SHP77 (cell line): ENCODE measurements around the gene C17orf100.
"Not testable (repeated sequence)": the region's sequence is repeated elsewhere in the genome, so short reads cannot be mapped to it uniquely, and the experiment has no call there.

ENCODE experiments used
- DNase-seq, 2 experiments: peaks; one replicate each; lab custom pipeline; 2025; lab: John Stamatoyannopoulos, UW

Gene C17orf100

DNA sequence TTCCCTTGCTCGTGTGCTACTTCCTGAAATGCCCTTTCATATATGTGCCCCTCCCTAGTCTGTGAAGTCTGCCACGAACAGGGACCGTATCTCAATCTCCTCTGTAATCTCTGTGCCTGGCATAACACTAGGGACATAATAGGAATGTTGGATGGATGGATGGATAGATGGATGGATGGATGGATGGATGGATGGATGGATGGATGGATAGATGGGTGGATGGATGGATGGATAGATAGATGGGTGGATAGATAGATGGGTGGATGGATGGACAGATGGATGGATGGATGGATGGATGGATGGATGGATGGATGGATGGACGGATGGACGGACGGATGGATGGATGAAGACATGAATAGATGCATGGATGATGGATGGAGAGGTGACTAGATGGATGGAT, 40.4 kb downstream of the C17orf100 start:
- not testable (repeated sequence) for DNase-seq

DNA sequence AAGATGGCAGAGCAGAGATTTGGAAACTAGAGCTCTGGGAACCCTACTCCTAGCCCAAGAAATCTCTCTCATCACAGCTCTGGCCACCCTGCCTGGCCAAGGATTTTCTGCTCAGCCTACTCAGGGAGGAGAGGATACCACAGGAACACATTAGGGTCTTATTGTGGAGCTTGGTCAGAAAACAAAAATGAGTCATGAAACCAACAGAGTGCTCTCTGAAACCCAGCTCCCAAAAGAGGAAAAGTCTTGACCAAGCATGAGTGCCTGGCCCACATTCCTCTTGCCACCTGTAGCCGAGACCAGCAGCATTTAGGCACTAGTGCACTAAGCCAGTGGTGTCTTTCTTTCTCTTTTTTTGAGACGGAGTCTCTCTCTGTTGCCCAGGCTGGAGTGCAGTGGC, 43.5 kb downstream of the C17orf100 start:
- DNase-seq, result no peak

DNA sequence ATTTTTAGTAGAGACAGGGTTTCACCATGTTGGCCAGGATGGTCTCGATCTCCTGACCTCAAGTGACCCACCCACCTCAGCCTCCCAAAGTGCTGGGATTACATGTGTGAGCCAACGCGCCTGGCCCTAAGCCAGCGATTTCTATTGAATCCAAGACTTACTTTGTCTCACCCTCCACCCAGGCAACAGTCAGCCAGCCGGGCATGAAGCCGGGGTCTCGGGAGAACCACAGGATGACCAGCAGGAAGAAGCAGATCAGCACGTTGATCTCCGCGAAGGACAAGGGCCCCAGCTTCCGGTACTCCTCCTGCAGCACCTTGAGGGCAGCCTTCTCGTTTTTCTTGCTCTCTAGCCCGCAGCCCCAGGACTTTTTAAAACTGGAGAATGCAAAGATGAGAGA, 44.0 kb downstream of the C17orf100 start:
- DNase-seq, result no peak

DNA sequence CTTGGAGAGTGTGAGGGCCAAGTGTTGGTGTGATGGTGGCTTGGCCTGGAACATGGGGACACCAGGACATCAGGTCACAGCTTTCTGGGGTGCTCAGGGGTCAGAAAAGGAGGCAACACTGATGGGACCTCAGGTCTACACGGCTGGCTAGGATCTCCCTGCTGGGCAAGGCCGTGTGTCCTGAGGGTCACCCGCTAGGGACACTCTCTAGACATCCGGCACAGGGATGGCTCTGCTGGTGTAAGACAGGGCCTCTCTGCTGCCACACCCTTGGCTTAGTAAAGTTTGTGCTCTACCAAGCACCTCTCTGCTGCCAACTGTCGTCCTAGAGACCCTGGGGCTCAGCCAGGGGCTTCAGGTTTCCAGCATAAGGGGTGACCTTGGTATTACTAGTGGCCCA, 45.3 kb downstream of the C17orf100 start:
- DNase-seq, result no peak

DNA sequence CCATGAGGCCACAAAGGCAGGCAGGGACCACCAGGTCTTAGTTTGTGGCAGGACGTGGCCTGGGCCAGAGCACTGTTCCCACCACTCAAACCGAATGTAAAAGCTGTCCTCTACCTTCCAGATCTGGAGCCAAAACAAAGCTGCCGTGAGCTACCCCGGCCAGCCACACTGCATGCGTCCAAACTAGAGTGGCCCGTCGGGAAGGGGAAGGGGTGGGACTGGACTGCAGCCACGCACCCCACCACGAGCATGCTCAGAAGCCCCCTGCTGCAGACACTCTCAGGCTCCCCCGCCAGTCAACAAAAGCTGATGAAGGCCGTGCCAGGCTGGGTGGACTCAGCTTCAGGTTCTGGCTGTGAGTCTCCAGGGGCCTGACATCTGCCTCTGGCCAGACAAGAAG, 46.4 kb downstream of the C17orf100 start:
- DNase-seq, result no peak

DNA sequence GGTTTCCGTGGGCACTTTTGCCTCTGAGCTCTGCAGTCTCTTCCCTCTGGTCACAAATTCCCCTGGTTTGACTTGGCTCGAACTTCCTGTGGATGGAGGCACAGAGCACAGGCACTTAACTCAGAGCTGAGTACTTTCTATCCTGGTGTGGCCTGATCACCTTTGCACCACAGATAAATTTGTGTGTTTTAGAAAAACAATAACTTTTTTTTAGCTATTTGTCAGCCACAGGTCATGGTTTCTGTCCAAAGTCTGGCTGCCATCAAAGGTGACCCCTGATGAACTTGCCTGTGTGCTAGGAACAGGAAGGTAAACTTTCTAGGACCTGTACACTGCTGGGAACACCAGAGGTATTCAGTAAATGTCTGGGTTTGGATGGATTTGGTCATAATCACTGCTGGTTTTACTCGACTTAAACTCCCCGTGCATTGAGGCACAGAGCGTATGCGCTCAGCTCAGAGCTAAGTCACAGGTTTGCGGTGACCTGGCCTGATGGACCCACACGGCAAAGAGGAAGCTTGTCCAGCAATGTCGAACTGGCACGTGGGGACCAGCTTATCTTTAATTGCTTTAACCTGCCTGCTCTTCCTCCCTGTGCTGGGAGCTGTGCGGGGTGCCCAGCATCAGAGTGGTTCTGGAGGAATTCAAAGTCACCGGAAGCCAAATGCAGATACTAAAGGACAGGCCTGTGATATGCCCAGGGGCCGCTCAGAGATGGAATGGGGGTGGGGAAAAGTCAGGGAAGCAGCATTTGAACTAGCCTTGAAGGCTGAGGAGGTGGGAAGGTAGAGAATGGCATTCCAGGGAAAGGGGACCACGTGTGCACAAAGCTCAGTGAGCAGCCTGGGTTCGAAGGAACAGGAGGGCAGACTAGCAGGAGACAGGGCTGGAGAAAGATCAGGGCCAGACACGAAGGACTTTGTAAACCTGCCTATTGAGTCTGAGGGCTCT, 48.7 kb downstream of the C17orf100 start:
- no peak for DNase-seq

DNA sequence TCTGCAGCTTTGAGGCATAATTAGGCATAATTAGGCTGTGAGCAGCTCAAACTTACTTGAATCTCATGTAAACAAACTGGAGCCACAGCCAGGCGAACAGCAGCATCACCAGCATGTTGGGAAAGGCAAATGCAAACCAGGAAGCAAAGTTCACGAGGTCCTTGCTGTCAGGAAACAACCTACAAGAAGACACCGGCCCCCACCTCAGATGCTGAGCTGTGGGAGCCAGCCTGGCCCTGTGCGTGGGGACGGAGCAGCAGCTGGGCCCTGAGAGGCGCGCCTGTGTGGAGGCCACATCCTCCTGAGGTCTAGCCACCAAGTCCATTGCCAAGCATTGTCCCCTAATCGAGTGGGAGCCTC, 49.4 kb downstream of the C17orf100 start:
- DNase-seq, result no peak

DNA sequence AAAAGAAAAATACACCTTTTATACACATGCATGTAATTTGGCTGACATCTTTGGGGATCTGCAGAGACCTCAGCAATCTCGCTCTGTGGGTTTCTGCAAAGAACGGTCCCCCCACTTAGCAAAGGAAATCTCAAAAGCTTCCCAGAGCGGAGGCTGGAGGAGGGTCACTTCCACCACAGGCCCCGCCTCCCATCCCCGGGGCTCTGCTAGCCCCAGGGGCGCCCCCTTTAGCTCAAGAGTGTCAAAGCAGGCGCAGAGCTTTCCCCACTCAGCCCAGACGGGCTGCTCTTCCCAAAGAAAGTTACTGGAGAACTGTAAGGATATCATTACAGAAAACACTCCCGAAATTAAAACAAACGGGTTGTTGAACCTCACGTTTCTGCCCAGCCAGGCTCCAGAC, 50.2 kb downstream of the C17orf100 start:
- peak in 1 of 2 experiments; percentile 47 for DNase-seq

DNA sequence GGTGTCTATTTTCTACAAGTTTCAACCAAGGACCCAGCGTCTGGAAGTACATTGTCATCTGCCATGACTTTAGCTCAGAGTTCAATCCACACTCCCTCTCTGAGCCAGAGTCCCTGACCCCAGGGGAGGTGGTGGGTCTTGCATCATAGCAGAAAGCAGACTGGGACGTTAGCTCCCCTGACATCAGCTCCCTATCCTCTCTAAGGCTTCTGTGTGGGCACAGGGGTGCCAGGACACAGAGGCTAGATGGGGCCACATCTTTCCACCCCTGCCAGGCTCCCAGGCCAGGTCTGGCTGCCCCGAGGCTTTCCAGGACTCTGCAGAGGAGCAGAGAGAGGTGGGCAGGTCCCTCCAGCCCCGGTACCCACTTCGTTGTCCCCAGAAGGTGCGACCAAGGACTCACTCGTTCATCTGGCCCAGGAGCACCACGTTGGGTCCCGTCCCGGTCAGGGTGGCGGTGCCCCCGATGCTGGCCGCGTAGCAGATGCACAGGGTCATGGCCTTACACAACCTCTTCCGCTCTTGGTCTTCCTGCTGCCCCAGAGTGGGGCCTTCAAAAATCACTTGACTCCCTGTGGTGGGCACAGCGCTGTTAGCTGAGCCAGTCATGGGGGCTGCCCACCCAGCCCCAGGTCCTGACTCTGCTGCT, 51.1 kb downstream of the C17orf100 start:
- no peak for DNase-seq
